T-helper 17 cell (primary cell): Measurements from ENCODE around the gene CD9. TPM values are rescaled to one million over a fixed set of nuclear protein-coding genes. Genes with fewer than 3 reads are reported as not detected.

Experiments used
- ATAC-seq: fragments of 150-1000 bp; cut with Tn5 transposase; 2 replicates; pipeline ENCODE4 v1.10.0; 2021; ENCODE audit warnings: mild to moderate bottlenecking, moderate library complexity
- DNase-seq, 3 donors: peaks; one replicate each; pipeline versions ENCODE4 v3.0.0 to v3.0.0-alpha.2; 2020 to 2021
- H3K9me3 ChIP-seq: one replicate; pipeline ENCODE4 v1.7.0; 2013; ENCODE audit warnings: low read length, mild to moderate bottlenecking; ENCODE audit not compliant: control insufficient read depth, poor library complexity, severe bottlenecking
- H3K27ac Mint-ChIP-seq: one replicate; pipeline ENCODE4 v1.8.0; 2022; ENCODE audit warnings: mild to moderate bottlenecking, moderate library complexity, mixed read lengths
- H3K27me3 Mint-ChIP-seq: one replicate; pipeline ENCODE4 v1.8.0; 2022; ENCODE audit warnings: mixed read lengths
- H3K36me3 Mint-ChIP-seq: one replicate; pipeline ENCODE4 v1.8.0; 2022; ENCODE audit warnings: low read depth, mixed read lengths
- H3K4me1 Mint-ChIP-seq: one replicate; pipeline ENCODE4 v1.8.0; 2022; ENCODE audit warnings: mild to moderate bottlenecking, mixed read lengths
- H3K4me3 Mint-ChIP-seq: one replicate; pipeline ENCODE4 v1.8.0; 2022; ENCODE audit warnings: mild to moderate bottlenecking, moderate library complexity, mixed read lengths
- total RNA-seq, 4 donors: library from RNA in 2 of 4; stranded (reverse) in 2 of 4; gene quantifications; one replicate each; pipeline ENCODE4 v1.2.3 and lab custom pipeline; 2022 to 2026

CD9 gene
- total RNA-seq, 2 donors from 2014 or later: 2.4 to 28.0 TPM

DNA sequence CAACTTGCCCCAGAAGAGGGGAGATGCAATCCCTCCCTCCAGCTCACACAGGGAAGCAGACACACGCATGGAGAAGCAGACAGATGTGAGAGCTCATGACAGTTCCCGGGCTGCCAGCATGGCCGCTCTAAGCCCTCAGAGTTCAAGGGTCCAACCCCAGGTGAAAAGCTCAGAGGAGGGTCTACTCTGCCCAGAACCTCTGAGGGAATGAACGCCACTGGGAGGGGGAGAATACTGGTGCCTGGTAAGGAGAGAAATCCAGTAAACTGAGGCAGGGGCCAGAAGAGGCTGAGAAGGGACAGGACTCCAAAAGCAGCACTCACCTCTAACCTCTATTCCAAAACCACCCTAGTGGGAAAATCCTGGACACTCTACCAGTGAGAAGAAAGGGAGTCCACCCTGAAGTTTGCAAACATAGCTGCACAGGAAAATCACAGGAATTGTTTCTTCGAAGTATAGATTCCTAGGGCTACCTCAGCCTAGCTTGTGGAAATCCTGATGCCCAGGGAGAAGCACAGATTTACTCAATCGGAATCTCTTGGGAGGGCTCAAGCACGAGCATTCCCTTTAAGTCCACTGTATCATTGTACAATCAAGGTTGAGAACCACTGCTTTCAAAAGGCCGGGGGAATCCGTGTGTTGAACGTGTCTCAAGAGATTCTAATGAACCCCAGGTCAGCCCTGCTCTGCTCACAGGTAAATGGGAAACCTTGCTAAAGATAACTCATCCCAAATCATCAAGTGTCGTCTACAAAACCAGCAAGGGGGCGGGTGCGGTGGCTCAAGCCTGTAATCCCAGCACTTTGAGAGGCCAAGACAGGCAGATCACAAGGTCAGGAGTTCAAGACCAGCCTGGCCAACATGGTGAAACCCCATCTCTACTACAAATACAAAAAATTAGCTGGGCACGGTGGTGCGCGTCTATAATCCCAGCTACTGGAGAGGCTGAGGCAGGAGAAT is 76.0 kb downstream of the CD9 start:
- H3K27ac Mint-ChIP-seq: peak overlapping the region; percentile 27
- ATAC-seq: no peak
- peaks cover 36% of the 10 kb centered on the region for H3K27me3 Mint-ChIP-seq
- H3K36me3 Mint-ChIP-seq: no peaks in the 10 kb centered on the region
- H3K9me3 ChIP-seq: no peaks in the 10 kb centered on the region
- DNase-seq: no peak
- H3K4me1 Mint-ChIP-seq: peaks cover 7% of the 10 kb centered on the region
- H3K4me3 Mint-ChIP-seq: no peak overlapping the region

DNA sequence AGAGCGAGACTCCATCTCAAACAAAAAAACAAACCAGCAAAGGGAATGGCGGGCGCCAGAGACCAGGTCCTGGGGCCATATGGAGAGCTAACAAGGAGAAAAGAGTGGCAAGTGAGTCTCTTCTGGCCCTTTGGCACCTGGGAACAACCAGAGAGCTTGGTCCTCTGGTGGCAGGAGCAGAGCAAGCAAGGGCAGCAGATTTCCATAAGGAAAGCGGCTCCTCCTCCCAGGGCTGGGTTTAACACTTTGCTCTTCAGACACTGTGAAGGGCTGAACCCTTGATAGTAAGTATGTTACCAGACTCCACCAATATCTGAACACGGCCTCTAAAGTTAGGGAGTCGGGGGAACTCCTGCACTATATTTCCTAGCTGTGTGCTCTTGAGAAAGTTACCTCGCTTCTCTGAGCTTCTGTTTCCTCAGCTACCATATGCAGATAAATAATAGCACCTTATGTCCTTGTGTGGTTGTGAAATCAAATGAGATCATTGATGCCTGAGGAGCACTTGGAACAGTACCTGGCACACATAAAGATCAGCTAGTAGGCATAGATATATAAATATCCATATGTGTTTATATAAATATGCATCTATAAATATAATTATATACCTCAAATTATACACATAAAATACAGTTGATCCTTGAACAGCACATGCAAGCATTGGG is 76.9 kb downstream of the CD9 start:
- DNase-seq (no peak), ATAC-seq (no peak)
- Mint-ChIP-seq H3K4me1 (peaks cover 8% of the 10 kb centered on the region), H3K27ac (peak overlapping the region; percentile 27), H3K36me3 (no peaks in the 10 kb centered on the region), H3K4me3 (peak overlapping the region; percentile 31), H3K27me3 (peaks cover 42% of the 10 kb centered on the region)
- H3K9me3 ChIP-seq: no peaks in the 10 kb centered on the region

DNA sequence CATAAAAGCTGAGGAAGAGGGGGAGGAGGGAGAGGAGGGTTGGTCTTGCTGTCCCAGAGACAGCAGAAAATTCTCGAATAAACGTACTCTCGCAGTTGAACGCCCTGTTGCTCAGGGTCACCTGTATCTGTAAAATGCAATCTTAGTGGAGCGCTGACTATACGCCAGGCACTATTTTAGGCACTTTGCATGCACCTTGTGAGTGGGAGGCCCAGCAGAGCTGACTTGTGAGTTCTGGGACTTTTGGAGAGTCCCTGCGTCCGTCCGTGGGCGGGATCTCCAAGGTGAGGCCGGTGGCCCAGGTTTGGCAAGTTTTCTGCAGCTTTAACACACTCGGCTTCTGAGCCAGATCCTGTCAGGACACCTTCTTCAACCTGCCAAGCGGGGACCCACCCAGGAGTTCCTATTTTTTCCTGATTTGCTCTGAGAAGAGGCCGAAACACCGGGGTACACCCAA is 77.8 kb downstream of the CD9 start:
- Mint-ChIP-seq H3K27me3 (peaks cover 46% of the 10 kb centered on the region), H3K27ac (peak overlapping the region; percentile 56), H3K4me1 (peaks cover 10% of the 10 kb centered on the region), H3K4me3 (peak overlapping the region; percentile 89), H3K36me3 (no peaks in the 10 kb centered on the region)
- ATAC-seq (no peak), DNase-seq (no peak)
- no peaks in the 10 kb centered on the region for H3K9me3 ChIP-seq

DNA sequence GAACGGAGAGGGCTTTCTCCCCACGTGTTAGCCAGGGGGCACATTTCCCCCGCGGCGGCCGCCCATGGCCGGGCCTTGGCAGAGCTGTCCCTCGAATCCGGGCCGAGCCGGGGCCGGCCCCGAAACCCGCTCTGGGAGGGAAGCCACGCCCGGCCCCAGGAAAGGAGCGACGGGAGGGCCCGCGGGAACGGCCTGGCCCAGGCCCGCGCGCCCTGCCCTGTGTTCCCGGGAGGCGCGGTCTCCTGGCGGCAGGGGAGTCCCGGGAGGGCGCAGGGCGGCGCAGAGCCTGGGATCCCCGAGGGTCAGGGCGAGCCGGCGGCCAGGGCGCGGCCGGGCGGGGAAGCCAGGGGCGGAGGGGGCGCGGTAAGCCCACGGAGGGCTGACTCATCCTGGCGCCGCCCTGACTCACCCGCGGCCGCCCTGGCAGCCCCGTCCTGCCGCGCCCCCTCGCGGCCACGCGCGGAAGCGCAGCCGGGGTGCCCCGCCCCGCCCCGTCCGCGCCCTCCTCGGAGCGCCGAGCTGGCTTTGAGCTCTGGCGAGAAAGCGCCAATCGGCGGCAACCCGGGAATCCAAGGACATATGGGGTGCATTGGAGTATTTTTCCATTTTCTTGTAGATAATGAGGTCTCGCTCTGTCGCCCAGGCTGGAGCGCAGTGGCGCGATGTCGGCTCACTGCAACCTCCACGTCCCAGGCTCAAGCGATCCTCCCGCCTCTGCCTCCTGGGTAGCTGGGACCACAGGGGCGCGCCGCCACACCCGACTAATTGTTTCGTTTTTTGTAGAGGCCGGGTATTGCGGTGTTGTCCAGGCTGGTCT is 78.4 kb downstream of the CD9 start:
- peak; percentile 83 to 91 (median 85) for DNase-seq
- H3K27ac Mint-ChIP-seq: peak overlapping the region; percentile 56
- no peaks in the 10 kb centered on the region for H3K36me3 Mint-ChIP-seq
- peak overlapping the region; percentile 89 for H3K4me3 Mint-ChIP-seq
- no peaks in the 10 kb centered on the region for H3K9me3 ChIP-seq
- H3K27me3 Mint-ChIP-seq: peaks cover 46% of the 10 kb centered on the region
- peak; percentile 98 for ATAC-seq
- H3K4me1 Mint-ChIP-seq: peaks cover 10% of the 10 kb centered on the region

DNA sequence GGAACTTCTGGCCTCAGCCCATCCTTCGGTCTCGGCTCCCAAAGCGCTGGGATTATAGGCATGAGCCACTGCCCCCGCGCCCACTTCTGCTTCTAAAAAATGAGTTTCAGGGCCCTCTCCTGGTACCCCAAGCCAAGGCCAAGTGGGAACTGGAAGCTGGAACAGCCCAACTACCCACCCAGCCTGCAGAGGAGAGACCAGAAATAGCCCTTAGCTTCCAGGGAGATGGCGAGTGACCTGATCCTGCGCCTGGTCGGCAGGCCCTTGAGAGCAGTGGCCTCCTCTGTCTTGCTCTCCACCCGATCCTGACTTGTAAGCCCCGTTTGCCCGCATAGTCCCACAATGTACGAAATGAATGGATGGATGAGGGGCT is 79.0 kb downstream of the CD9 start:
- DNase-seq (no peak), ATAC-seq (no peak)
- Mint-ChIP-seq H3K4me3 (peak overlapping the region; percentile 56), H3K27ac (no peak overlapping the region), H3K27me3 (peaks cover 46% of the 10 kb centered on the region), H3K4me1 (peaks cover 10% of the 10 kb centered on the region), H3K36me3 (no peaks in the 10 kb centered on the region)
- H3K9me3 ChIP-seq: no peaks in the 10 kb centered on the region

DNA sequence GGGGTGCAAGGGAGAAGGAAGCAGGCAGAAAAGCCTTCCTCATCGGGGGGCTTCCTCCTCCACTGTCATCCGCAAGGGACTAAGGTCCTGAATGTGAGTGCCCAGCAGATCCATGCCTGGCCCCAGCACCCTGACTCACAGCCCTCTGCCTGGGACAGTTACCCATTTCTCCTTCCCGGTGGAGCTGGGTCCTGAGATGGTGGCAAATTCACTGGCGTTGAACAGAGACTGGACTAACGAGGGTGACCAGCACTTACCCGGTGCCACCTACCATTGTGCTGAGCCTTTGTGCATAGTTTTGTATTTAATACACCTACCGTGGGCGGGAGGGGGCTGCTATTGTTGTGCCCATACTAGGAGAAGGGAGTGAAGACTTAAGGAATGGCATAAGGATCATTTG is 79.4 kb downstream of the CD9 start:
- ATAC-seq: no peak
- no peak for DNase-seq
- H3K4me3 Mint-ChIP-seq: no peak overlapping the region
- H3K27me3 Mint-ChIP-seq: peaks cover 46% of the 10 kb centered on the region
- H3K27ac Mint-ChIP-seq: no peak overlapping the region
- no peaks in the 10 kb centered on the region for H3K36me3 Mint-ChIP-seq
- peaks cover 11% of the 10 kb centered on the region for H3K4me1 Mint-ChIP-seq
- no peaks in the 10 kb centered on the region for H3K9me3 ChIP-seq

DNA sequence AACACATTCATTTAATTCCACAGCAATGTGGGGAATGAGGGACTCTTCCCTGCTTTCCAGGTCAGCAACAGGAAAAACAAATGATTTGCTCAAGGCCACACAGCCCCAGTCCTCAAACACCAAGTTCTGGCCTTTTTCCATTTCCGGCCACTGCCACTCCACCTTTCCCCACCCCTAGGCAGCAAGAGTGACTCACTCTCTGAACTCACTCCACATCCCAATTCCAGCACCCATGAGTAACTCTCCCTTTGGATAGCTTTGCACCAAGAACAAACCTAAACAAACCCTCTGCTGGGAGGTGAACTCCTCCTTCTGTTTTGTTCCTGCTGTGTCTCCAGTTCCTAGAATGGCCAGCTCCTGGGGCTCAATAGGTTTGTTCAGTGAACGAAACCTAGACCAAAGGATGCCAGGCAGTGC is 79.9 kb downstream of the CD9 start:
- Mint-ChIP-seq H3K4me3 (no peak overlapping the region), H3K4me1 (peaks cover 15% of the 10 kb centered on the region), H3K27me3 (peaks cover 42% of the 10 kb centered on the region), H3K36me3 (no peaks in the 10 kb centered on the region), H3K27ac (no peak overlapping the region)
- ATAC-seq (no peak), DNase-seq (no peak)
- H3K9me3 ChIP-seq: no peaks in the 10 kb centered on the region

DNA sequence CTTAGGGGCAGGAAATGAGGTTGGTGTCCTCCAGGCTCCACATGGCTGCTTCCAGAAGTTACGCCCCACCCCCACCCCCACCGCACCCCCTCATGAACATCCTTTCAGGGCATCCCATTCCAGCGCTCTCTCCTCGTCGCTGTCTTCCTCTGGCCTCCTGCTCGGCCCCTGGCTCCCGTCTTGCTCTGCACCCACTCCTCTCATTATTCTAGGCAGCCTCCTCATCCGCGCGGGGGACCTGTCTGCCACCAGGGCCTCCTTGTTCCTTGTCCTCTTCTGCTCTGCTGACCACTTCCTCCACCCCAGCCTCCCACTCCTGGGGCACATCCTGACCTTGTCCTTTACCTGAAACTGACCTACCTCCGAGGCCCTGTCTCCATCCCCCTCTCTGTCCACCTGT is 80.5 kb downstream of the CD9 start:
- no peak for DNase-seq

DNA sequence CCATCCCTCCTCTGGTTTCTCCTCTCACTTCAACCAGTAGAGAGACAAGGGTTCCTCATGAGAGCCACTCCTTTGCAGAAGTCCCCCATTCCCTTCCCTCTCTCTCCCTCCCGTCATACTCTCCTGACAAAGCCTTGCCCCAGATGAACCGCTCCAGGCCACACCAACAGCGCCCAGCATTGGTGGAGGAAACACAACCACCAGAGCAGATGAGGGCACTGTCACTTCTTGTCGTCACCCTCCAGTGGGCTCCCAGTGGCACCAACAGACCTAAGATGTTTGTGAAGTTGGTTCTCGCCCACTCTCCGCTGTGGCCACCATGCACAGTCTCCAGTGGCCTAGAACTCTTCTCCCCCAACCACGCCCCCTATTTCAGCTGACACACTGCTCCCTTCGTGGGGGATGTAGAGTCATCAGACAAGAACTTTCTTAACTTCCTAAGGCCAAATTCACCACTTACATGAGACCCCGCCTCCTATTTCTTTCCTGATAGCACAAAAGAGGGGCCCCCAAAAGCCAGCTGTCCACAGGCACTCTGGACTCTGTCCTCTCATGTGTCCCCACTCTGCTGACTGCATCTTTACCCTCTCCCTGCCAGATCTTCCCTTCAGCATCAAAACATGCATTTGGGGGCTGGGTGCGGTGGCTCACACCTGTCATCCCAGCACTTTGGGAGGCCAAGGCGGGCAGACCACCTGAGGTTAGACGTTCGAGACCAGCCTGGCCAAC is 81.0 kb downstream of the CD9 start:
- ATAC-seq: no peak
- H3K9me3 ChIP-seq: no peaks in the 10 kb centered on the region
- Mint-ChIP-seq H3K4me1 (peaks cover 16% of the 10 kb centered on the region), H3K27me3 (peaks cover 39% of the 10 kb centered on the region), H3K4me3 (peak overlapping the region; percentile 60), H3K36me3 (no peaks in the 10 kb centered on the region), H3K27ac (no peak overlapping the region)
- no peak for DNase-seq

More for the DNA sequence above, 80.5 kb downstream of the CD9 start:
- no peak overlapping the region for H3K27ac Mint-ChIP-seq
- peak overlapping the region; percentile 73 for H3K4me3 Mint-ChIP-seq
- no peak for ATAC-seq
- peaks cover 39% of the 10 kb centered on the region for H3K27me3 Mint-ChIP-seq
- H3K36me3 Mint-ChIP-seq: no peaks in the 10 kb centered on the region
- H3K9me3 ChIP-seq: no peaks in the 10 kb centered on the region
- H3K4me1 Mint-ChIP-seq: peaks cover 16% of the 10 kb centered on the region

DNA sequence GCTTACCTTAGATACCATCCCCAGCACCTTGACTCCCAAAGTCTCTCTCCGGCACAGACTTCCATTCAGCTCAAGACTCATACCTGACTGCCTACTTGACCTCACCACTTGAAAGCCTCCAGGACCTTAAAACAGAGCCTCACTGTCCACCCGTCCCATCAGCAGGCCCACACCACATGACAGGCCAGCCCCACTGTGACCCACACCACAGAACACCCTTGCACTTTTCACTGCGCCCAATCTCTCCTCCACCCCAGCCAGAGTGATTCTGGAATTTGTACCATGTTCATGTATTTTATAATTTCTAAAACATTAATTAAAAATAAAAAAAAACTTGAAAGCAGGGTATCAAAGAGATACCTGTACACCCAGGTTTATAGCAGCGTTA is 82.2 kb downstream of the CD9 start:
- peaks cover 30% of the 10 kb centered on the region for H3K27me3 Mint-ChIP-seq
- ATAC-seq (no peak), DNase-seq (no peak)
- H3K4me1 Mint-ChIP-seq: peaks cover 16% of the 10 kb centered on the region
- no peak overlapping the region for H3K4me3 Mint-ChIP-seq
- no peaks in the 10 kb centered on the region for H3K9me3 ChIP-seq
- H3K36me3 Mint-ChIP-seq: no peaks in the 10 kb centered on the region
- H3K27ac Mint-ChIP-seq: no peak overlapping the region

DNA sequence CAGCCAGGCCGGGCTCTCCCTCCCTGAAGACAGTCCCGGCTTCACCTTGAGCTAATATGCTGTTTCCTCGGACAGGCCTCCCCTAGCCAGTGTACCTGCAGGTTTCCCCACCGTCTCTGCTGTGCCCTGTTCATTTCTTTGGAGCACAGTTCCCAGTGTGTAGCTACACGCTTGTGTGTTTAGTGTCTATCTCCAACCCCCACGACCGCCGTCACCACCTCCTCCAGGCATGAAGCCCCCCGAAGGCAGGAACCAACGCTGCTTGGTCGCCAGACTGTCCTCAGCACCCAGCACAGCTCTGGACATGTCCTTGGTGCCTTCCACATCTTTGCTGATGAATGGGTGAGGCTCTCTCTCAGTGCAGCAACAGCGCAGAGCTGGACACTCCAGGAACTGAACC is 84.1 kb downstream of the CD9 start:
- H3K4me1 Mint-ChIP-seq: peaks cover 15% of the 10 kb centered on the region
- no peak for DNase-seq
- no peak for ATAC-seq
- H3K9me3 ChIP-seq: no peaks in the 10 kb centered on the region
- no peak overlapping the region for H3K27ac Mint-ChIP-seq
- H3K36me3 Mint-ChIP-seq: no peaks in the 10 kb centered on the region
- H3K4me3 Mint-ChIP-seq: no peak overlapping the region
- H3K27me3 Mint-ChIP-seq: peaks cover 41% of the 10 kb centered on the region

DNA sequence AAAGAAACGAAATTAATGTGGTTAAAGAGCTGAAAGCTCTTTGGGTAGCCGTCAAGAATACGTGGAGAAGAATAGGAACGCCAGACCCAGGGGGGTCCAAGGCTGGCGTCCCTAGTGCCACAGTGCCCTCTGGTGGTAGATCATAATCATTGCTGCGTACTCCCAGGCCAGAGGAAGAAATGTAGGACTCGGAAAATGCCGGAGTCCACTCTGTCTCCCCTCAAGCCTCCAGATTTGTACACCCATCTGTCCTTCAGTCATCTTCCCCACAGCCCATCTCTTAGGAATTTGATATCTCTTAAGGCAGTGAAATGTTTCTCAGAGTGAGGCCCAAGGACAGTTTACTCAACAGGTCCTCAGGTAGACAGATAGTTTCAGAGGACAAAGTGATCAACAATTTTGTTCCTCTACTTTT is 84.9 kb downstream of the CD9 start:
- peak; percentile 27 to 46 (median 32) for DNase-seq
- H3K9me3 ChIP-seq: no peaks in the 10 kb centered on the region
- Mint-ChIP-seq H3K4me3 (no peak overlapping the region), H3K27ac (no peak overlapping the region), H3K27me3 (peaks cover 33% of the 10 kb centered on the region), H3K36me3 (peaks cover 2% of the 10 kb centered on the region), H3K4me1 (peaks cover 14% of the 10 kb centered on the region)
- peak; percentile 85 for ATAC-seq
